ENCODE measurements around the gene AFF1. TPM values are rescaled to one million over a fixed set of nuclear protein-coding genes. Genes with fewer than 3 reads are reported as not detected.

Gene AFF1
- total and polyA plus RNA-seq, 2 of the 4 experiments (the other 2 are of a cell fraction), result 7.0 to 9.6 TPM

GRCh38 chr4:87116231-87116630 lies 181.4 kb downstream of the AFF1 start:
- H3K27ac ChIP-seq (ENCODE audit: insufficient read depth, low read length), result peak overlapping the region; percentile 40; the same call in 1 of the 2 replicates
- intact Hi-C loops (cut with micrococcal nuclease) (loop anchor here (5.0 kb wide), 1 partner anchor 174 kb away; no protein-coding TSS in a partner anchor), in situ Hi-C loops (cut with MboI; ENCODE audit: low sequenced_read_pairs) (loop anchor here (25.0 kb wide), 1 partner anchor 629 kb away; no protein-coding TSS in a partner anchor), dilution Hi-C loops (cut with HindIII; ENCODE audit: low sequenced_read_pairs, unreplicated experiment) (no loop called here)
- no peak overlapping the region for H3K9ac ChIP-seq (ENCODE audit: low read depth, low read length)
- H2AK9ac ChIP-seq (replicated peaks; ENCODE audit: low read depth, low read length, poor library complexity), result no peak overlapping the region
- no peak overlapping the region for H3K56ac ChIP-seq (ENCODE audit: extremely low read depth, insufficient read depth, low read length)
- CTCF ChIA-PET, result no interaction called here
- H3K18ac ChIP-seq (ENCODE audit: low read depth, low read length), result no peak overlapping the region
- H3K79me1 ChIP-seq (ENCODE audit: low read depth in 1 of 2, low read length in 2 of 2), result peaks cover 27 to 42% of the 10 kb centered on the region in 2 experiments
- peaks cover 19% of the 10 kb centered on the region for H3K36me3 ChIP-seq (ENCODE audit: control insufficient read depth, insufficient read depth, low read length)
- POLR2A ChIA-PET (ENCODE audit: unreplicated experiment), result no interaction called here
- BruUV-seq (replicated peaks), result no TSS peak
- H3K27me3 ChIP-seq (ENCODE audit: control insufficient read depth, insufficient read depth, low read length), result no peaks in the 10 kb centered on the region
- H2BK5ac ChIP-seq (ENCODE audit: low read depth, low read length, poor library complexity, severe bottlenecking), result no peak overlapping the region
- no peaks in the 10 kb centered on the region for H3K9me3 ChIP-seq (ENCODE audit: control insufficient read depth, insufficient read depth, low read length)
- H3K14ac ChIP-seq (replicated peaks; ENCODE audit: low read depth, low read length), result no peak overlapping the region
- H4K91ac ChIP-seq (ENCODE audit: insufficient read depth, low read depth, low read length), result no peak overlapping the region
- H3K23ac ChIP-seq (ENCODE audit: low read depth, low read length), result no peak overlapping the region
- no peak overlapping the region for H3K4ac ChIP-seq (ENCODE audit: low read depth, low read length)
- H3K4me3 ChIP-seq (ENCODE audit: insufficient read depth, low read depth, low read length), result no peak overlapping the region
- DNase-seq (no peak), ATAC-seq (ENCODE audit: low read depth) (no peak)
- H2AFZ ChIP-seq (replicated peaks; ENCODE audit: low read length, poor library complexity), result no peak overlapping the region
- H2BK20ac ChIP-seq (ENCODE audit: low read depth, low read length), result no peak overlapping the region
- H2BK15ac ChIP-seq (ENCODE audit: low read depth, low read length), result no peak overlapping the region
- H4K5ac ChIP-seq (ENCODE audit: low read depth, low read length), result peak overlapping the region; percentile 33; the same call in 1 of the 2 replicates
- H3K4me2 ChIP-seq (ENCODE audit: low read depth, low read length), result no peak overlapping the region
- 100% methylated on average over 1 of the region's 1 CpG; no CpG with 5 or more reads in 1 of the 2 experiments for WGBS, 2 experiments (ENCODE audit: extremely low coverage in 2 of 2, insufficient read length in 1 of 2)
- no peak overlapping the region for H4K8ac ChIP-seq (ENCODE audit: low read depth in 2 of 2, low read length in 2 of 2)
- no peak overlapping the region for H2AK5ac ChIP-seq (ENCODE audit: low read depth, low read length)
- no peak overlapping the region for H2BK120ac ChIP-seq (ENCODE audit: low read depth, low read length)
- H3K9me1 ChIP-seq (ENCODE audit: insufficient read depth, low read length), result peaks cover 13% of the 10 kb centered on the region
- TF ChIP-seq, protein P1, sequence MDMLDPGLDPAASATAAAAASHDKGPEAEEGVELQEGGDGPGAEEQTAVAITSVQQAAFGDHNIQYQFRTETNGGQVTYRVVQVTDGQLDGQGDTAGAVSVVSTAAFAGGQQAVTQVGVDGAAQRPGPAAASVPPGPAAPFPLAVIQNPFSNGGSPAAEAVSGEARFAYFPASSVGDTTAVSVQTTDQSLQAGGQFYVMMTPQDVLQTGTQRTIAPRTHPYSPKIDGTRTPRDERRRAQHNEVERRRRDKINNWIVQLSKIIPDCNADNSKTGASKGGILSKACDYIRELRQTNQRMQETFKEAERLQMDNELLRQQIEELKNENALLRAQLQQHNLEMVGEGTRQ (IDR thresholded peaks at IDR 0.05; ENCODE audit: low read depth, low read length), result no peak
- TF ChIP-seq NFE2L2 (IDR thresholded peaks at IDR 0.05; ENCODE audit: low read depth, low read length) (no peak), CEBPB (IDR thresholded peaks at IDR 0.05; ENCODE audit: low read depth, low read length) (peak; percentile 18; the same call in 1 of the 2 replicates), FOS (IDR thresholded peaks at IDR 0.05; ENCODE audit: low read depth, low read length) (no peak), MXI1 (IDR thresholded peaks at IDR 0.05; ENCODE audit: borderline replicate concordance, low read depth, low read length) (no peak), BHLHE40 (IDR thresholded peaks at IDR 0.05; ENCODE audit: low read depth, low read length) (no peak)
- peaks cover 29% of the 10 kb centered on the region for H3K4me1 ChIP-seq (ENCODE audit: control insufficient read depth, insufficient read depth, low read length)
- no peaks in the 10 kb centered on the region for H4K20me1 ChIP-seq (ENCODE audit: insufficient read depth, low read length)

Measured in IMR-90 (cell line).